Astrocyte (in vitro differentiated cells and primary cell): ENCODE data around the gene ARL6IP5.

Experiments used
- EZH2 ChIP-seq: IDR thresholded peaks from 2 replicates; pipeline ENCODE4 v1.6.1; 2012; ENCODE audit warnings: mild to moderate bottlenecking, low read length, inconsistent platforms; ENCODE audit not compliant: insufficient read depth
- TF ChIP-seq, protein P1 (sequence below): IDR thresholded peaks from 2 replicates; pipeline ENCODE4 v1.5.1; 2011; ENCODE audit warnings: low read depth, mild to moderate bottlenecking, inconsistent platforms, low read length, moderate library complexity; ENCODE audit not compliant: insufficient read depth

DNA sequence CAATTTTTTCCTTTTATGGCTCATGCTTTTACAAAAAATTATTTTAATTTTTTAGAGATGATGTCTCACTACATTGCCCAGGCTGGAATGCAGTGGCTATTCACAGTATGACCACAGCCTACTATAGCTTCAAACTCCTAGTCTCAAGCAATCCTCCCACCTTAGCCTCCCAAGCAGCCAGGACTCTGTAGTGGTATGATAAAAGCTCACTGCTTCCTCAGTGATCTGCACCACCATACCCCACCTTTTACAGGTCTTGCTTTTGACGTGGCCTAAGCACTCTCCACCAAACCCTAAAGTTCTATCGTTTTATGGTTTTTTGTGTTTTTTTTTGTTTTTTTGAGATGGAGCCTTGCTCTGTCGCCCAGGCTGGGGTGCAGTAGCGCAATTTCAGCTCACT lies 18.6 kb upstream of the ARL6IP5 start:
- TF ChIP-seq, protein P1, sequence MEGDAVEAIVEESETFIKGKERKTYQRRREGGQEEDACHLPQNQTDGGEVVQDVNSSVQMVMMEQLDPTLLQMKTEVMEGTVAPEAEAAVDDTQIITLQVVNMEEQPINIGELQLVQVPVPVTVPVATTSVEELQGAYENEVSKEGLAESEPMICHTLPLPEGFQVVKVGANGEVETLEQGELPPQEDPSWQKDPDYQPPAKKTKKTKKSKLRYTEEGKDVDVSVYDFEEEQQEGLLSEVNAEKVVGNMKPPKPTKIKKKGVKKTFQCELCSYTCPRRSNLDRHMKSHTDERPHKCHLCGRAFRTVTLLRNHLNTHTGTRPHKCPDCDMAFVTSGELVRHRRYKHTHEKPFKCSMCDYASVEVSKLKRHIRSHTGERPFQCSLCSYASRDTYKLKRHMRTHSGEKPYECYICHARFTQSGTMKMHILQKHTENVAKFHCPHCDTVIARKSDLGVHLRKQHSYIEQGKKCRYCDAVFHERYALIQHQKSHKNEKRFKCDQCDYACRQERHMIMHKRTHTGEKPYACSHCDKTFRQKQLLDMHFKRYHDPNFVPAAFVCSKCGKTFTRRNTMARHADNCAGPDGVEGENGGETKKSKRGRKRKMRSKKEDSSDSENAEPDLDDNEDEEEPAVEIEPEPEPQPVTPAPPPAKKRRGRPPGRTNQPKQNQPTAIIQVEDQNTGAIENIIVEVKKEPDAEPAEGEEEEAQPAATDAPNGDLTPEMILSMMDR = no peak
- no peak for TF ChIP-seq EZH2
